ENCODE data around the gene NHLRC3.

NHLRC3 gene

GRCh38 chr13:39039041-39039440 is 785 bp downstream of the NHLRC3 start:
- DNase-seq (ENCODE audit: low read depth in 2 of 2): no peak
- peak overlapping the region; percentile 92 for H3K4me3 ChIP-seq (replicated peaks in 1 of 2; ENCODE audit: low read depth in 2 of 2, low read length in 2 of 2)
- TF ChIP-seq CTCF (IDR thresholded peaks at IDR 0.05; ENCODE audit: low read depth, low read length): no peak

- TF ChIP-seq CTCF (IDR thresholded peaks at IDR 0.05; ENCODE audit: low read depth, low read length): no peak
- peak in 1 of 2 donors; percentile 12 for DNase-seq (ENCODE audit: low read depth in 2 of 2)
- no peak overlapping the region for H3K4me3 ChIP-seq (replicated peaks in 1 of 2; ENCODE audit: low read depth in 2 of 2, low read length in 2 of 2)
Measured at GRCh38 chr13:39040206-39040605, 1.9 kb downstream of the NHLRC3 start.

- no peak for TF ChIP-seq CTCF (IDR thresholded peaks at IDR 0.05; ENCODE audit: low read depth, low read length)
- H3K4me3 ChIP-seq (replicated peaks in 1 of 2; ENCODE audit: low read depth in 2 of 2, low read length in 2 of 2): no peak overlapping the region
- no peak for DNase-seq (ENCODE audit: low read depth in 2 of 2)
Measured at GRCh38 chr13:39044536-39044935, 6.3 kb downstream of the NHLRC3 start.

- TF ChIP-seq CTCF (IDR thresholded peaks at IDR 0.05; ENCODE audit: low read depth, low read length): no peak
- no peak for DNase-seq (ENCODE audit: low read depth in 2 of 2)
Measured at GRCh38 chr13:39047560-39047959, 9.3 kb downstream of the NHLRC3 start.

GRCh38 chr13:39048806-39049205 is 10.6 kb downstream of the NHLRC3 start:
- H3K4me3 ChIP-seq (replicated peaks in 1 of 2; ENCODE audit: low read depth in 2 of 2, low read length in 2 of 2): no peak overlapping the region
- TF ChIP-seq CTCF (IDR thresholded peaks at IDR 0.05; ENCODE audit: low read depth, low read length): no peak
- DNase-seq (ENCODE audit: low read depth in 2 of 2): no peak

More at GRCh38 chr13:39047560-39047959, 9.3 kb downstream of the NHLRC3 start:
- no peak overlapping the region for H3K4me3 ChIP-seq (replicated peaks in 1 of 2; ENCODE audit: low read depth in 2 of 2, low read length in 2 of 2)

GRCh38 chr13:39049274-39049673 is 11.0 kb downstream of the NHLRC3 start:
- no peak for DNase-seq (ENCODE audit: low read depth in 2 of 2)
- no peak overlapping the region for H3K4me3 ChIP-seq (replicated peaks in 1 of 2; ENCODE audit: low read depth in 2 of 2, low read length in 2 of 2)
- no peak for TF ChIP-seq CTCF (IDR thresholded peaks at IDR 0.05; ENCODE audit: low read depth, low read length)

GRCh38 chr13:39051157-39051556 is 12.9 kb downstream of the NHLRC3 start:
- peak; percentile 65 to 67 for DNase-seq (ENCODE audit: low read depth in 2 of 2)
- peak; percentile 41 for TF ChIP-seq CTCF (IDR thresholded peaks at IDR 0.05; ENCODE audit: low read depth, low read length)
- no peak overlapping the region for H3K4me3 ChIP-seq (replicated peaks in 1 of 2; ENCODE audit: low read depth in 2 of 2, low read length in 2 of 2)

Data from cardiac fibroblast (primary cell).